H9 (cell line): Measurements from ENCODE around the gene IQCK. TPM values are rescaled to one million over a fixed set of nuclear protein-coding genes. Genes with fewer than 3 reads are reported as not detected.

Experiments
- DNase-seq: peaks from one replicate; pipeline ENCODE4 v3.0.0-alpha.2; 2017
- H2AFZ ChIP-seq: one replicate; pipeline ENCODE4 v1.6.1; 2013; ENCODE audit warnings: mild to moderate bottlenecking, low read length, control low read depth, moderate library complexity
- H2AK5ac ChIP-seq: 2 replicates; pipeline ENCODE4 v1.6.1; 2013; ENCODE audit warnings: low read length, control low read depth, mixed read lengths; ENCODE audit not compliant: insufficient read length
- H2BK120ac ChIP-seq: one replicate; pipeline ENCODE4 v1.6.1; 2013; ENCODE audit warnings: low read depth, mild to moderate bottlenecking, low read length, control low read depth, inconsistent platforms; ENCODE audit not compliant: poor library complexity, severe bottlenecking
- H2BK12ac ChIP-seq: 2 replicates; pipeline ENCODE4 v1.6.1; 2013; ENCODE audit warnings: low read length, control low read depth, mixed read lengths, low read depth; ENCODE audit not compliant: insufficient read length
- H2BK15ac ChIP-seq: 2 replicates; pipeline ENCODE4 v1.6.1; 2013; ENCODE audit warnings: low read depth, low read length, control low read depth
- H2BK20ac ChIP-seq: one replicate; pipeline ENCODE4 v1.6.1; 2013; ENCODE audit warnings: low read depth, mild to moderate bottlenecking, low read length, control low read depth, inconsistent platforms; ENCODE audit not compliant: poor library complexity, severe bottlenecking
- H2BK5ac ChIP-seq: 2 replicates; pipeline ENCODE4 v1.6.1; 2013; ENCODE audit warnings: low read length, control low read depth, mixed read lengths; ENCODE audit not compliant: insufficient read length
- H3K14ac ChIP-seq: 2 replicates; pipeline ENCODE4 v1.6.1; 2013; ENCODE audit warnings: low read length, control low read depth; ENCODE audit not compliant: insufficient read depth
- H3K18ac ChIP-seq: 2 replicates; pipeline ENCODE4 v1.6.1; 2013; ENCODE audit warnings: low read depth, mild to moderate bottlenecking, mixed read lengths, low read length, control low read depth; ENCODE audit not compliant: insufficient read length
- H3K23ac ChIP-seq: 2 replicates; pipeline ENCODE4 v1.6.1; 2013; ENCODE audit warnings: low read length, control low read depth, mixed read lengths, low read depth; ENCODE audit not compliant: insufficient read length
- H3K23me2 ChIP-seq: 2 replicates; pipeline ENCODE4 v1.6.1; 2013; ENCODE audit warnings: low read depth, mild to moderate bottlenecking, mixed read lengths, low read length, control low read depth; ENCODE audit not compliant: insufficient read length, poor library complexity, severe bottlenecking
- H3K27ac ChIP-seq: 2 replicates; pipeline ENCODE4 v1.5.1; 2013; ENCODE audit warnings: low read length, control low read depth, mixed read lengths, low read depth; ENCODE audit not compliant: insufficient read length
- H3K27me3 ChIP-seq: 2 replicates; pipeline ENCODE4 v1.6.1; 2013; ENCODE audit warnings: low read length, control low read depth, inconsistent platforms; ENCODE audit not compliant: insufficient read depth
- H3K4ac ChIP-seq: 2 replicates; pipeline ENCODE4 v1.6.1; 2013; ENCODE audit warnings: low read depth, mild to moderate bottlenecking, control low read depth, inconsistent platforms, low read length, moderate library complexity
- H3K4me1 ChIP-seq: 2 replicates; pipeline ENCODE4 v1.6.1; 2013; ENCODE audit warnings: low read length, control low read depth, inconsistent platforms; ENCODE audit not compliant: insufficient read depth
- H3K4me2 ChIP-seq: 2 replicates; pipeline ENCODE4 v1.6.1; 2013; ENCODE audit warnings: low read length, control low read depth, mixed read lengths; ENCODE audit not compliant: insufficient read length, insufficient read depth
- H3K56ac ChIP-seq: 2 replicates; pipeline ENCODE4 v1.6.1; 2013; ENCODE audit warnings: low read depth, mild to moderate bottlenecking, mixed read lengths, low read length, control low read depth; ENCODE audit not compliant: insufficient read length
- H3K79me1 ChIP-seq: 2 replicates; pipeline ENCODE4 v1.6.1; 2013; ENCODE audit warnings: low read depth, mild to moderate bottlenecking, moderate library complexity, low read length, control low read depth, inconsistent platforms; ENCODE audit not compliant: insufficient read depth, poor library complexity, severe bottlenecking
- H3K79me2 ChIP-seq: 2 replicates; pipeline ENCODE4 v1.6.1; 2013; ENCODE audit warnings: low read length, control low read depth, inconsistent platforms; ENCODE audit not compliant: insufficient read depth
- H3K9ac ChIP-seq: 2 replicates; pipeline ENCODE4 v1.6.1; 2013; ENCODE audit warnings: low read length, control low read depth, mixed read lengths; ENCODE audit not compliant: insufficient read length; ENCODE audit errors: extremely low read depth
- H3K9me3 ChIP-seq: one replicate; pipeline ENCODE4 v1.6.1; 2013; ENCODE audit warnings: low read depth, low read length, inconsistent platforms; ENCODE audit not compliant: control insufficient read depth
- H3T11ph ChIP-seq: one replicate; pipeline ENCODE4 v1.6.1; 2013; ENCODE audit warnings: mild to moderate bottlenecking, low read length, control low read depth, inconsistent platforms
- H4K20me1 ChIP-seq: one replicate; pipeline ENCODE4 v1.6.1; 2013; ENCODE audit not compliant: control insufficient read depth, insufficient read length, insufficient read depth
- H4K5ac ChIP-seq: 2 replicates; pipeline ENCODE4 v1.6.1; 2013; ENCODE audit warnings: low read depth, mild to moderate bottlenecking, mixed read lengths, low read length, control low read depth; ENCODE audit not compliant: insufficient read length
- H4K8ac ChIP-seq: replicated peaks from 2 replicates; pipeline ENCODE4 v1.6.1; 2013; ENCODE audit warnings: low read length, control low read depth, mixed read lengths, low read depth; ENCODE audit not compliant: insufficient read length
- H4K91ac ChIP-seq: 2 replicates; pipeline ENCODE4 v1.6.1; 2013; ENCODE audit warnings: low read depth, mild to moderate bottlenecking, moderate library complexity, mixed read lengths, low read length, control low read depth; ENCODE audit not compliant: insufficient read length
- H3K27ac Mint-ChIP-seq, 3 experiments: 2 replicates in 2 of 3; 3 replicates in 1 of 3; pipeline ENCODE4 v1.8.0; 2020 to 2021; ENCODE audit warnings: mixed read lengths in 3 of 3, mild to moderate bottlenecking in 1 of 3, moderate library complexity in 1 of 3
- H3K27me3 Mint-ChIP-seq: 2 replicates; pipeline ENCODE4 v1.8.0; 2021; ENCODE audit warnings: low read depth, mild to moderate bottlenecking, moderate library complexity, mixed read lengths
- H3K36me3 Mint-ChIP-seq, 3 experiments: 2 replicates in 2 of 3; 3 replicates in 1 of 3; pipeline ENCODE4 v1.8.0; 2020 to 2021; ENCODE audit warnings: low read depth in 3 of 3, mixed read lengths in 3 of 3; ENCODE audit not compliant: insufficient read depth in 1 of 3
- H3K4me1 Mint-ChIP-seq, 2 experiments: 2 replicates each; pipeline ENCODE4 v1.8.0; 2020; ENCODE audit warnings: mixed read lengths in 2 of 2
- H3K4me3 Mint-ChIP-seq, 2 experiments: 2 replicates in 1 of 2; 3 replicates in 1 of 2; pipeline ENCODE4 v1.8.0; 2020 to 2021; ENCODE audit warnings: mild to moderate bottlenecking in 2 of 2, mixed read lengths in 2 of 2, moderate library complexity in 1 of 2
- H3K9me3 Mint-ChIP-seq, 2 experiments: 2 replicates in 1 of 2; 3 replicates in 1 of 2; pipeline ENCODE4 v1.8.0; 2020; ENCODE audit warnings: mild to moderate bottlenecking in 2 of 2, mixed read lengths in 2 of 2, moderate library complexity in 1 of 2
- CTCF ChIP-seq: fragments of 200-600 bp; sonication (generic); conservative IDR thresholded peaks from 3 replicates; pipeline ENCODE4 v1.8.0; 2021; ENCODE audit warnings: antibody characterized with exemption, mild to moderate bottlenecking
- WGBS: extraction: QIAGEN DNeasy Blood & Tissue Kit; methylation state at CpG from one replicate; pipeline ENCODE4 v1.1.7; 2013; ENCODE audit warnings: missing lambda C conversion rate, low lambda C conversion rate, mixed read lengths; ENCODE audit not compliant: insufficient read length; ENCODE audit errors: extremely low coverage; 5-methylcytosine and 5-hydroxymethylcytosine counted together
- total RNA-seq: library from RNA; stranded (reverse); gene quantifications from 2 replicates; pipeline ENCODE4 v1.2.1, GENCODE V29; 2021

Gene IQCK
- total RNA-seq, 1 experiment from 2014 or later = 9.0 TPM

- Histone ChIP-seq H3K79me1 (no peaks in the 10 kb centered on the region), H3K27me3 (no peaks in the 10 kb centered on the region), H3K4me2 (no peak overlapping the region), H3K79me2 (no peaks in the 10 kb centered on the region), H2BK12ac (no peak overlapping the region), H3T11ph (no peak overlapping the region), H3K4me1 (no peaks in the 10 kb centered on the region), H3K27ac (no peak overlapping the region), H4K8ac (no peak overlapping the region), H4K91ac (no peak overlapping the region), H3K9ac (no peak overlapping the region), H3K4ac (no peak overlapping the region), H3K23me2 (no peaks in the 10 kb centered on the region), H2AFZ (no peak overlapping the region), H2BK120ac (no peak overlapping the region), H4K20me1 (no peaks in the 10 kb centered on the region), H2BK5ac (no peak overlapping the region), H2BK20ac (no peak overlapping the region), H3K23ac (no peak overlapping the region), H3K18ac (no peak overlapping the region), H2BK15ac (no peak overlapping the region), H2AK5ac (no peak overlapping the region), H3K9me3 (no peaks in the 10 kb centered on the region), H4K5ac (no peak overlapping the region), H3K56ac (no peak overlapping the region), H3K14ac (no peak overlapping the region)
- Mint-ChIP-seq H3K9me3 (peaks cover 12 to 14% of the 10 kb centered on the region in 2 experiments), H3K36me3 (peaks cover 10 to 19% (median 14%) of the 10 kb centered on the region in 3 experiments), H3K4me3 (no peak overlapping the region), H3K27ac (no peak overlapping the region), H3K4me1 (peaks cover 16 to 21% of the 10 kb centered on the region in 2 experiments), H3K27me3 (no peaks in the 10 kb centered on the region)
- no CpG with 5 or more reads among the region's 2 CpGs for WGBS
- DNase-seq = no peak
- TF ChIP-seq CTCF = no peak
Observed at GRCh38 chr16:19774024-19774423, 56.0 kb downstream of the IQCK start.
